Stimulated activated naive CD8-positive, alpha-beta T cell treated with anti-CD3 and anti-CD28 coated beads, Interleukin-15, Interleukin-2, amounts not matched to agents 100 ng/mL and 50 ng/mL, for 24 hours (primary cell): Measurements from ENCODE around the gene JMJD4.
"Not testable (repeated sequence)": the region's sequence is repeated elsewhere in the genome, so short reads cannot be mapped to it uniquely, and the experiment has no call there.

Experiments used
- H3K27ac Mint-ChIP-seq: one replicate; pipeline ENCODE4 v1.8.0; 2021; ENCODE audit warnings: mild to moderate bottlenecking, mixed read lengths
- H3K27me3 Mint-ChIP-seq: one replicate; pipeline ENCODE4 v1.8.0; 2021; ENCODE audit warnings: mixed read lengths
- H3K36me3 Mint-ChIP-seq: one replicate; pipeline ENCODE4 v1.8.0; 2021; ENCODE audit warnings: low read depth, mixed read lengths
- H3K4me1 Mint-ChIP-seq: one replicate; pipeline ENCODE4 v1.8.0; 2021; ENCODE audit warnings: low read depth, mixed read lengths
- H3K4me3 Mint-ChIP-seq: one replicate; pipeline ENCODE4 v1.8.0; 2021; ENCODE audit warnings: mild to moderate bottlenecking, mixed read lengths
- H3K9me3 Mint-ChIP-seq: one replicate; pipeline ENCODE4 v1.8.0; 2021; ENCODE audit warnings: mixed read lengths

JMJD4 gene

GRCh38 chr1:227726318-227726717 lies 8.8 kb downstream of the JMJD4 start:
- no peak overlapping the region for H3K4me3 Mint-ChIP-seq

GRCh38 chr1:227725046-227725445 lies 10.1 kb downstream of the JMJD4 start:
- peaks cover 12% of the 10 kb centered on the region for H3K27me3 Mint-ChIP-seq
- peaks cover 34% of the 10 kb centered on the region for H3K9me3 Mint-ChIP-seq
- H3K36me3 Mint-ChIP-seq: peaks cover 15% of the 10 kb centered on the region
- H3K4me3 Mint-ChIP-seq: no peak overlapping the region
- H3K4me1 Mint-ChIP-seq: peaks cover 31% of the 10 kb centered on the region
- no peak overlapping the region for H3K27ac Mint-ChIP-seq

More at GRCh38 chr1:227726318-227726717, 8.8 kb downstream of the JMJD4 start:
- H3K36me3 Mint-ChIP-seq: peaks cover 12% of the 10 kb centered on the region
- peaks cover 37% of the 10 kb centered on the region for H3K4me1 Mint-ChIP-seq
- H3K27ac Mint-ChIP-seq: no peak overlapping the region
- H3K9me3 Mint-ChIP-seq: peaks cover 23% of the 10 kb centered on the region
- H3K27me3 Mint-ChIP-seq: peaks cover 12% of the 10 kb centered on the region

- H3K36me3 Mint-ChIP-seq: peaks cover 19% of the 10 kb centered on the region
- H3K4me1 Mint-ChIP-seq: peaks cover 17% of the 10 kb centered on the region
- peaks cover 12% of the 10 kb centered on the region for H3K27me3 Mint-ChIP-seq
- no peak overlapping the region for H3K4me3 Mint-ChIP-seq
- H3K9me3 Mint-ChIP-seq: peaks cover 45% of the 10 kb centered on the region
- H3K27ac Mint-ChIP-seq: no peak overlapping the region
These were observed 11.6 kb downstream of the JMJD4 start for GRCh38 chr1:227723474-227723873.

GRCh38 chr1:227718932-227719331 lies 16.2 kb downstream of the JMJD4 start:
- H3K36me3 Mint-ChIP-seq: peaks cover 28% of the 10 kb centered on the region
- no peaks in the 10 kb centered on the region for H3K4me1 Mint-ChIP-seq
- peaks cover 74% of the 10 kb centered on the region for H3K9me3 Mint-ChIP-seq
- no peak overlapping the region for H3K4me3 Mint-ChIP-seq
- peaks cover 10% of the 10 kb centered on the region for H3K27me3 Mint-ChIP-seq
- H3K27ac Mint-ChIP-seq: no peak overlapping the region

GRCh38 chr1:227712648-227713047 lies 22.5 kb downstream of the JMJD4 start:
- H3K4me1 Mint-ChIP-seq: peaks cover 6% of the 10 kb centered on the region
- peaks cover 15% of the 10 kb centered on the region for H3K36me3 Mint-ChIP-seq
- no peak overlapping the region for H3K4me3 Mint-ChIP-seq
- no peak overlapping the region for H3K27ac Mint-ChIP-seq
- H3K9me3 Mint-ChIP-seq: peaks cover 53% of the 10 kb centered on the region
- peaks cover 13% of the 10 kb centered on the region for H3K27me3 Mint-ChIP-seq

- not testable (repeated sequence) for H3K27ac Mint-ChIP-seq
These were observed 24.6 kb downstream of the JMJD4 start for GRCh38 chr1:227710474-227710873.

GRCh38 chr1:227709451-227709850 lies 25.7 kb downstream of the JMJD4 start:
- Mint-ChIP-seq H3K4me3 (no peak overlapping the region), H3K4me1 (peaks cover 8% of the 10 kb centered on the region), H3K27me3 (peaks cover 8% of the 10 kb centered on the region), H3K27ac (no peak overlapping the region), H3K9me3 (peaks cover 30% of the 10 kb centered on the region), H3K36me3 (peaks cover 7% of the 10 kb centered on the region)

More at GRCh38 chr1:227710474-227710873, 24.6 kb downstream of the JMJD4 start:
- H3K36me3 Mint-ChIP-seq, H3K4me1 Mint-ChIP-seq, H3K4me3 Mint-ChIP-seq: not testable (repeated sequence)
- Mint-ChIP-seq H3K9me3 (peaks cover 38% of the 10 kb centered on the region), H3K27me3 (peaks cover 13% of the 10 kb centered on the region)

- Mint-ChIP-seq H3K36me3 (peaks cover 7% of the 10 kb centered on the region), H3K9me3 (peaks cover 30% of the 10 kb centered on the region), H3K27ac (no peak overlapping the region), H3K4me1 (peaks cover 8% of the 10 kb centered on the region), H3K27me3 (peaks cover 3% of the 10 kb centered on the region), H3K4me3 (no peak overlapping the region)
These were observed 27.3 kb downstream of the JMJD4 start for GRCh38 chr1:227707846-227708245.

GRCh38 chr1:227701631-227702030 lies 33.5 kb downstream of the JMJD4 start:
- not testable (repeated sequence) for H3K4me3 Mint-ChIP-seq, H3K27ac Mint-ChIP-seq, H3K36me3 Mint-ChIP-seq, H3K4me1 Mint-ChIP-seq, H3K27me3 Mint-ChIP-seq
- peaks cover 52% of the 10 kb centered on the region for H3K9me3 Mint-ChIP-seq

GRCh38 chr1:227697321-227697864 lies 37.7 kb downstream of the JMJD4 start:
- peaks cover 52% of the 10 kb centered on the region for H3K9me3 Mint-ChIP-seq

GRCh38 chr1:227685807-227686206 lies 49.3 kb downstream of the JMJD4 start:
- Mint-ChIP-seq H3K36me3 (peaks cover 4% of the 10 kb centered on the region), H3K4me1 (no peaks in the 10 kb centered on the region), H3K4me3 (no peak overlapping the region), H3K27me3 (no peaks in the 10 kb centered on the region), H3K9me3 (peaks cover 43% of the 10 kb centered on the region), H3K27ac (no peak overlapping the region)

More at GRCh38 chr1:227697321-227697864, 37.7 kb downstream of the JMJD4 start:
- Mint-ChIP-seq H3K27ac (no peak overlapping the region), H3K27me3 (peaks cover 3% of the 10 kb centered on the region), H3K4me1 (no peaks in the 10 kb centered on the region), H3K4me3 (no peak overlapping the region), H3K36me3 (peaks cover 6% of the 10 kb centered on the region)
